HG02943 (cell line): Measurements from ENCODE around the gene SPIN4.
A peak's percentile ranks its signal among the peaks of the same experiment; 100 is the strongest.
"Not testable (repeated sequence)": the region's sequence is repeated elsewhere in the genome, so short reads cannot be mapped to it uniquely, and the experiment has no call there.

Experiments
- ATAC-seq: cut with Tn5 transposase; IDR thresholded peaks from one replicate; pipeline ENCODE4 v1.9.1; 2021; ENCODE audit warnings: mild to moderate bottlenecking, low read depth, moderate library complexity; ENCODE audit not compliant: unreplicated experiment

SPIN4 gene

GRCh38 chrX:63350941-63351616, at the start of gene SPIN4:
Gene SPIN4 (minus strand): TSS chrX:63351332. CDS start chrX:63350819, 513 bp downstream.
- ATAC-seq = peak; percentile 89

GRCh38 chrX:63400340-63400739, 49.2 kb upstream of the SPIN4 start:
- no peak for ATAC-seq

DNA sequence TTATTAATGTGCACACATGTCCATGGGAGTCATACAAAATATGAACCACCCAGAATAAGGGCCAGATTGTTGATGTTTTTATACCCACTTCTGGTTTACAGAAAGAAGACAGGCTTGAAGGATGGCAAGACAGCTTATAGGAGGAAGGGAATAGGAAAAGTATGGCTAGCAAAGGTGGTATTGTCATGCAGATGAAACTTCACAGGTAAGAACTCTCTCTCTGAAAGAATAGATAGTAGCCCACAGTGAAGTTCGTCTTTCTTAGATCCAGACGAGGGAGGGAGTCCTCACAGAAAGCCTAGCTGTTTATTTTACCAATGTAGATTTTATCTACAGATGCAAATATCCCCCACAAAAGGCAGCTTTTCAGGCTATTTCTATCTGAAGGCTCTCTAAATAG, 43.7 kb upstream of the SPIN4 start:
- no peak for ATAC-seq

GRCh38 chrX:63393094-63393493, 42.0 kb upstream of the SPIN4 start:
- not testable (repeated sequence) for ATAC-seq

DNA sequence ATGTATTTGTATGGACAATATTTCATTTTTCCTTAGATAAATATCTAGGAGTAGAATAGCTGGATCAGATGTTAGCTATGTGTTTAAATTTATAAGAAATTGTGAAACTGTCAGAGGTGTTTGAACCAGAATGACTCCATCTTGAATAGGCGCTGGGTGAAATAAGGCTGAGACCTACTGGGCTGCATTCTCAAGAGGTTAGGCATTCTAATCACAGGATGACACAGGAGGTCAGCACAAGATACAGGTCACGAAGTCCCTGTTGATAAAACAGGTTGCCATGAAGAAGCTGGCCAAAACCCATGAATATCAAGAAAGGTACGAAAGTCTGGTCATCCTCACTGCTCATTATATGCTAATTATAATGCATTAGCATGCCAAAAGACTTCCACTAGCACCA, 36.3 kb upstream of the SPIN4 start:
- no peak for ATAC-seq

GRCh38 chrX:63384263-63384662, 33.1 kb upstream of the SPIN4 start:
- ATAC-seq = not testable (repeated sequence)

- ATAC-seq = not testable (repeated sequence)
Observed at GRCh38 chrX:63373012-63373411, 21.9 kb upstream of the SPIN4 start.

- not testable (repeated sequence) for ATAC-seq
Observed at GRCh38 chrX:63367699-63368098, 16.6 kb upstream of the SPIN4 start.

DNA sequence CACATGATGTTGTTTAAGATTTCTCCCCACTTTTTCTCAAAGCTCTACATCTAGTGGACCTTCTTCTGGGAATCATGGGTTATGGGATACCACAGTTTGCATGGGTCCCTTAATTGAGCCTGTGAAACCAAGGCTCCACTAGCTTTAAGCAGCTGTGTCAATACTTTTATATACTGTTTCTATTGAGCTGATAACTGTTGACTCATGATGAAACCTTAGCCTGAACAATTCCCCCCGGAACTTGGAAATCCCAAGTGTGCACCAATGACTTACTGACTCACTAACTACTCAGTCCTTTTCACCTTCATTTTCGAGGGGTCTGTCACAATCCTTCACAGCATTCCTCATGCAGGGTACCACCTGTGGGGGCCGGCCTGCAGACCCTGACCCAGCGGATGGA, 12.7 kb upstream of the SPIN4 start:
- no peak for ATAC-seq

DNA sequence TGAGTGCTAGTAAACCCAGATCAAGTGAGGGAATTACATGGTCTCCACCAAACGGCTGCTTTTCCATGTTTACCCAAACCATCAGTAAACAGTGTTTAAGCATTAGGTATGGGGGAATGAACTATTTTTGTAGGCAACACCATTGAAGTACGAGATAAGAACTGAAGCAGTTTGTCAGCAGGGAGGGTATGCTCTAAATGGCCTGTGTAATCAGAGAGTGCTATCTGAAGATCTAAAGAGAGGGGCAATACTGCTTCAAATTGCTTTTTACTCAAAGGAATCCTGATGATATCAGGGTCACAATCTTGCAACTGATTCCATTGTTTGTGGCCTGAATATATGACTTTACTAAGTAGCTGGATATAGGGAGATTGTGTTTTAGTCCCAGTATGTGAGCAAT, 10.4 kb upstream of the SPIN4 start:
- no peak for ATAC-seq

- ATAC-seq = no peak
Observed at GRCh38 chrX:63354484-63354883, 3.4 kb upstream of the SPIN4 start.

- ATAC-seq = peak; percentile 41
Observed at GRCh38 chrX:63350465-63350877, 661 bp downstream of the SPIN4 start.

GRCh38 chrX:63349307-63349706, 1.8 kb downstream of the SPIN4 start:
- no peak for ATAC-seq

DNA sequence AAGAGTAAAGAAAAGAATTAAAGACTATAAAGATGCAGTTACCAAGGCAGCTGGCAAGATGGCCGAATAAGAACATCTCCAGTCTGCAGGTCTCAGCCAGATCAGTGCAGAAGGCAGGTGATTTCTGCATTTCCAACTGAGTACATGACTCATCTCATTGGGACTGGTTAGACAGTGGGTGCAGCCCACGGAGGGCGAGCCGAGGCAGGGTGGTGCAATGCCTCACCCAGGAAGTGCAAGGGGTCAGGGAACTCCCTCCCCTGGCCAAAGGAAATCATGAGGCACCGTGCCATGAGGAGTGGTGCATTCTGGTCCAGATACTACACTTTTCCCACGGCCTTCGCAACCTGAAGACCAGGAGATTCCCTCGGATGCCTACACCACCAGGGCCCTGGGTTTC, 20.5 kb downstream of the SPIN4 start:
- ATAC-seq = no peak

DNA sequence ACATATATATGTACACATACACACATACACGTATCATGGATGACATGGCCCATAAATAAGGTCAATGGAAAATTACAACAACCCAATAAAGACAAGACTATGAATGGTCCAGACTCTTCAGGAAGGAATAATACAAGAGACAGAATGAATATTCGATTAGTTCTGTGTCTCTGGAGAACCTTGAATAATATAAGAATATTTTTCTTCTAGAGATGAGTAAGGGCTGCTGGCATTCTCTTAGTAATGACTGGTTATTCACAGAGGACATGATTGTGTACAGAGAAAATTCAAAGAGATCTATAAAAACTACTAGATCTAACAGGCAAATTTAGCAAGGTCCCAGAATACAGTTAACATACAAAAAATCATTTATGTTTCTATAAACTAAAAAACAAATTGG, 23.3 kb downstream of the SPIN4 start:
- no peak for ATAC-seq

GRCh38 chrX:63299596-63299995, 51.5 kb downstream of the SPIN4 start:
- ATAC-seq = no peak
